Testis (tissue), 2 donors: ENCODE results near the gene PLVAP.

Experiments
- CTCF ChIP-seq, 3 experiments: fragments of 450-650 bp in 2 of 3; fragments of 200-600 bp in 1 of 3; sonication (generic) in 1 of 3; IDR thresholded peaks; one replicate each; pipeline ENCODE4 v1.5.1; 2016 to 2019; ENCODE audit warnings: antibody characterized with exemption in 3 of 3, mild to moderate bottlenecking in 2 of 3, moderate library complexity in 1 of 3
- POLR2A ChIP-seq: fragments of 450-650 bp; IDR thresholded peaks from one replicate; pipeline ENCODE4 v1.6.1; 2017; ENCODE audit warnings: antibody characterized with exemption, mild to moderate bottlenecking, moderate library complexity

- no peak for TF ChIP-seq CTCF (IDR thresholded peaks at IDR 0.05)
- no peak for TF ChIP-seq POLR2A
Measured at GRCh38 chr19:17335575-17335974, 41.6 kb downstream of the PLVAP start.
